Measurements from ENCODE around the gene MTRF1L. TPM values are rescaled to one million over a fixed set of nuclear protein-coding genes. Genes with fewer than 3 reads are reported as not detected.
A peak's percentile ranks its signal among the peaks of the same experiment; 100 is the strongest.

Gene MTRF1L
- total RNA-seq, 2 donors from 2014 or later: 21.4 to 26.4 TPM

DNA sequence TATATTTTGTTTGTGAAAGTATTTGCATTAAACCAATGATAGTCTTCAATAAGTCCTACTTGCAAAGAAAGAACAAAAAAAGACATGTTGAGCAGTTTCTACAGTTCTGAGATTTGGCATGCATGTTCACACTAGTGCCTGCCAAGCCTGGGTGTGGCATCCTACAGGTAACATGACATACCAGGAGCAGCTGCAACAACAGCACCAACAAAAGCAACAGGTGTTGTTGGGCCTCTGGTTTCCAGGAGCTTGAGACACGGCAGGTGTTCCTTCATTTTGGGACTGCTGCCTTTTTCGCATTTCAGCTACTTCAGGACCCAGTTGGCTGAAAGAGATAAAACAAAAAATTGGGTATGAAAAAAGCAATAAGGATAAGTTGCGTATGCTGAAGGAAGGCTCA, 41.2 kb upstream of the MTRF1L start:
- Histone ChIP-seq H3K36me3 (no peaks in the 10 kb centered on the region), H3K4me3 (no peak overlapping the region), H3K9me3 (no peaks in the 10 kb centered on the region), H3K4me1 (no peaks in the 10 kb centered on the region), H3K27me3 (no peaks in the 10 kb centered on the region), H3K27ac (no peak overlapping the region)
- TF ChIP-seq, protein P1, sequence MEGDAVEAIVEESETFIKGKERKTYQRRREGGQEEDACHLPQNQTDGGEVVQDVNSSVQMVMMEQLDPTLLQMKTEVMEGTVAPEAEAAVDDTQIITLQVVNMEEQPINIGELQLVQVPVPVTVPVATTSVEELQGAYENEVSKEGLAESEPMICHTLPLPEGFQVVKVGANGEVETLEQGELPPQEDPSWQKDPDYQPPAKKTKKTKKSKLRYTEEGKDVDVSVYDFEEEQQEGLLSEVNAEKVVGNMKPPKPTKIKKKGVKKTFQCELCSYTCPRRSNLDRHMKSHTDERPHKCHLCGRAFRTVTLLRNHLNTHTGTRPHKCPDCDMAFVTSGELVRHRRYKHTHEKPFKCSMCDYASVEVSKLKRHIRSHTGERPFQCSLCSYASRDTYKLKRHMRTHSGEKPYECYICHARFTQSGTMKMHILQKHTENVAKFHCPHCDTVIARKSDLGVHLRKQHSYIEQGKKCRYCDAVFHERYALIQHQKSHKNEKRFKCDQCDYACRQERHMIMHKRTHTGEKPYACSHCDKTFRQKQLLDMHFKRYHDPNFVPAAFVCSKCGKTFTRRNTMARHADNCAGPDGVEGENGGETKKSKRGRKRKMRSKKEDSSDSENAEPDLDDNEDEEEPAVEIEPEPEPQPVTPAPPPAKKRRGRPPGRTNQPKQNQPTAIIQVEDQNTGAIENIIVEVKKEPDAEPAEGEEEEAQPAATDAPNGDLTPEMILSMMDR (IDR thresholded peaks at IDR 0.05): no peak
- no peak for DNase-seq (ENCODE audit: low spot score)

DNA sequence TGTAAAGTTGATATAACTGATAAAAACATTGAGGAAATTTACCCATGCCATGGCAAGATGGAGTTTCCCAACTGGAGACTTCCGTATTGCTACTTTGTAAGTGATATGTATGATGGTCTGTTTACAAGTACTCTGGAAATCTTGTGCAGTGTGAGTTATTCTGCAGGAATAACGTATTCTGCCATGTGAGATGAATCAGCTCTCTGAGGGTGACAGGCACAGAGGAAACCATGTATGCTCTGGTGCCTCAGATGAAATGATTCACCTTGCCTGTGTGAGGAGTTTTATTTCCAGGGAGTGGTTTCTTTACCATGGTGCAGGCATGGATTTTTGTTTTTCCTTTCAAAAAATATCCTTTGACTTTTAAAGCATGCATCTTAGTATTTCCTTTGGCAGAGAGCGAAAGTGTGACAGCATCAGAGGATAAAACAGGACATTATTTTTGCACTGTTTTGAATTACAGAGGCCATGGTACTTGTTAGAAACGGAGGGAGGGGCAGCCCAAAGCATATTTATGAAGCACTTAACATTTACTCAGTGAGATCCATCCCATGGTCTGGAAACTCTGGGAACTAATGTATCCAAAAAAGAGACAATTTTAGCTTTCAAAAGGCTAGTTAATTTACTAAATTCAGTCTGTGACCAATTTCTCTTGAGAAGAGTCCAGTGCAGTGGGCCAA, 36.0 kb upstream of the MTRF1L start:
- TF ChIP-seq, protein P1 (IDR thresholded peaks at IDR 0.05): no peak
- DNase-seq (ENCODE audit: low spot score): no peak
- H3K4me1 ChIP-seq: no peaks in the 10 kb centered on the region
- H3K4me3 ChIP-seq: no peak overlapping the region
- H3K27me3 ChIP-seq: no peaks in the 10 kb centered on the region
- H3K27ac ChIP-seq: no peak overlapping the region
- no peaks in the 10 kb centered on the region for H3K9me3 ChIP-seq
- no peaks in the 10 kb centered on the region for H3K36me3 ChIP-seq

DNA sequence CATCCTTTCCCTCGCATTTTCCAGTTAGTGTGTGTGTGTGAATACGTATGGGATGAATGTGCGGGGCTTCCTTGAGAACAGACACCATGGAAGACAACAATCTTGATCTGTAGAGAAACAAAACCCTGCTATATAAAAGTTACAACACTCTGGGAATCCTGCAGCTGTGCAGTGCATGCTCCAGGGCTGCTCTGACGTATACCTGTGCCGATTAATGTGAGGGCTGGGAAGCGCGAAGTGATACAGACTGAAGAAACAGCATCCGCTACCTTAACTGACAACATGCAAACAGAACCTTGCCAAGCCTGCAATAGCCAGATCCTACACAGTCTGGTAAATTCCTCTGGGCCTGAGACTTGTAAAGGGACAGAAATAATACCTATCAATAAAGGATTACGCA, 31.6 kb upstream of the MTRF1L start:
- DNase-seq (ENCODE audit: low spot score): no peak
- Histone ChIP-seq H3K4me1 (no peaks in the 10 kb centered on the region), H3K4me3 (no peak overlapping the region), H3K9me3 (no peaks in the 10 kb centered on the region), H3K27me3 (no peaks in the 10 kb centered on the region), H3K36me3 (no peaks in the 10 kb centered on the region), H3K27ac (no peak overlapping the region)
- TF ChIP-seq, protein P1 (IDR thresholded peaks at IDR 0.05): no peak

DNA sequence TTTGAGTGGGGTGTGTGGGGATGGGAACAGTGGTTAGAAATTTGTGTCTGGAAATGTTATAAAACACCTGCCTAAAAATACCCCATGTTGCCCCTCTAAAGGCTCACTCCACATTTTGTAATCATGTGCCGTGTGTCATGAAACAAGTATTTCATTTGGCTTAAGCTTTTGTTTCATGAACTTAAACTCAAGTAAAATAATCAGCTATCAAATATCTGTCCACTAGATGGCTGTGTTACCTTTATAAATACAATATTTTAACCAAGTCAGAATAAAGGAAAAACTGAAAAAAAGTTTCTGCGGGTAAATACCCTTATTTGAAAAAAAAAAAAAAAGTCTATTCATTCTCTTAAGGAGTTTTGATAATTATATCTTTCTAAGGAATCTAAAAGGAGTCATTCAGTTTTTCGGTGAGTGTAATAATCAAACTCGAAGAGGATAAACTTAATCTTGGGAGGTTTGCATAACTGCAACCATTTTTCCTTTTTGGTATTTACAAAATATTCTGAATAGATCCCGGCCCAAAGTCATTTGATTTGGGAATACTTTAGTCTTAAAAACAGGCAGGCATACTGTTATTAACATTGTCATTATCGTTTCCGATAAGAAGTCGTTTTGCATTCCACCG, 29.9 kb upstream of the MTRF1L start:
- Histone ChIP-seq H3K4me3 (no peak overlapping the region), H3K9me3 (no peaks in the 10 kb centered on the region), H3K36me3 (no peaks in the 10 kb centered on the region), H3K27ac (no peak overlapping the region), H3K27me3 (no peaks in the 10 kb centered on the region), H3K4me1 (no peaks in the 10 kb centered on the region)
- DNase-seq (ENCODE audit: low spot score): no peak
- TF ChIP-seq, protein P1 (IDR thresholded peaks at IDR 0.05): peak; percentile 22 to 62

DNA sequence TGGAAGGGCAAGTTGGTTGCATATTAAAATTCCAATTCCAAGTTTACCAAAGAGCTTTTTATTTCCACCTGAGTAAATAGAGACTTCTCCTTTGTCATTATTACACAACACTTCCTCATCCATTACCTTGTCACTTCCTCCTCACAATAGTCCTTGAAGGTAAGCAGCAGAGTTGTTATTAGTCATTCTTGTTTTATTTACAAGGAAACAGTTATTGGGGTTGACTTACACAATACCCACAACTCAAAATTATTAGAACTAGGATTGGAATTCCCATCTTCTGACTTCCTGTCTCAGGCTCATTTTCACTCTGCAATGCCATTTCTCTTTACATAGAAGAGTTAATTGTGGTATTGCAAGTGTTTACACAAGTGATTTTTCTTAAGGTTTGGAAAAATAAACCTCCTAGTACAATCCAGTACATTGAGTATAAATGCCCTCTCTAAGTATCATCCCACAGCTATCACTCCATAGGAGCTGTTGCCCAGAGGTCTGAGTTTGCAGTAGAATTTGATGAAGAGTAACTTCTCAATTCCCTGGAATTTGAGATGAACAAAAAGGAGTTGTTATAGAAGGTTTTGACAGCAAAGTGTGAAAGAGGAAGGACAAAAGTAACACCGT, 28.9 kb upstream of the MTRF1L start:
- Histone ChIP-seq H3K27me3 (no peaks in the 10 kb centered on the region), H3K36me3 (no peaks in the 10 kb centered on the region), H3K9me3 (no peaks in the 10 kb centered on the region), H3K27ac (no peak overlapping the region), H3K4me1 (no peaks in the 10 kb centered on the region), H3K4me3 (no peak overlapping the region)
- TF ChIP-seq, protein P1 (IDR thresholded peaks at IDR 0.05): no peak
- no peak for DNase-seq (ENCODE audit: low spot score)

Measured in right atrium auricular region (tissue), 2 donors.